GM23338 (cell line): ENCODE measurements around the gene PRR14L.

Experiments
- CREB1 ChIP-seq: fragments of 250-450 bp; sonication (Bioruptor Pico); IDR thresholded peaks from 2 replicates; pipeline ENCODE4 v1.5.0; 2020; ENCODE audit warnings: low read depth, mild to moderate bottlenecking, moderate library complexity
- CTCF ChIP-seq, 2 experiments: fragments of 200-600 bp in 1 of 2; sonication (generic) in 1 of 2; conservative IDR thresholded peaks; 2 replicates each; pipeline versions ENCODE4 v1.5.1 to v1.6.1; 2016 to 2017; ENCODE audit warnings: antibody characterized with exemption in 2 of 2, low read depth in 2 of 2, mild to moderate bottlenecking in 2 of 2, moderate library complexity in 1 of 2
- ETS1 ChIP-seq: IDR thresholded peaks from 2 replicates; pipeline ENCODE4 v1.6.1; 2016; ENCODE audit warnings: antibody characterized with exemption
- EZH2 ChIP-seq: fragments of 200-600 bp; sonication (generic); IDR thresholded peaks from one replicate; pipeline ENCODE4 v1.8.0; 2017; ENCODE audit warnings: antibody characterized with exemption, mild to moderate bottlenecking, low read depth; ENCODE audit not compliant: unreplicated experiment
- EZH2phosphoT487 ChIP-seq: fragments of 200-600 bp; sonication (generic); IDR thresholded peaks from one replicate; pipeline ENCODE4 v1.8.1; 2018; ENCODE audit warnings: antibody characterized with exemption; ENCODE audit not compliant: unreplicated experiment
- JUNB ChIP-seq: IDR thresholded peaks from one replicate; pipeline ENCODE4 v1.6.1; 2016; ENCODE audit warnings: antibody characterized with exemption; ENCODE audit not compliant: unreplicated experiment
- NANOG ChIP-seq: IDR thresholded peaks from 2 replicates; pipeline ENCODE4 v1.6.1; 2016; ENCODE audit warnings: antibody characterized with exemption, borderline replicate concordance
- POLR2AphosphoS5 ChIP-seq: IDR thresholded peaks from 2 replicates; pipeline ENCODE4 v1.6.1; 2016; ENCODE audit warnings: antibody characterized with exemption, low read depth
- REST ChIP-seq: IDR thresholded peaks from one replicate; pipeline ENCODE4 v1.6.1; 2018; ENCODE audit warnings: antibody characterized with exemption; ENCODE audit not compliant: unreplicated experiment
- STAT1 ChIP-seq: IDR thresholded peaks from one replicate; pipeline ENCODE4 v1.6.1; 2016; ENCODE audit warnings: antibody characterized with exemption; ENCODE audit not compliant: unreplicated experiment
- ZNF114 ChIP-seq: fragments of 250-450 bp; sonication (Bioruptor Pico); IDR thresholded peaks from 2 replicates; pipeline ENCODE4 v1.5.0; 2020; ENCODE audit warnings: mild to moderate bottlenecking, moderate library complexity
- ZNF331 ChIP-seq: fragments of 250-450 bp; sonication (Bioruptor Pico); IDR thresholded peaks from 2 replicates; pipeline ENCODE4 v1.5.0; 2020; ENCODE audit warnings: low read depth, mild to moderate bottlenecking, moderate library complexity
- ZNF462 ChIP-seq: fragments of 250-450 bp; sonication (Bioruptor Pico); IDR thresholded peaks from 2 replicates; pipeline ENCODE4 v1.5.0; 2020; ENCODE audit warnings: mild to moderate bottlenecking, moderate library complexity

DNA sequence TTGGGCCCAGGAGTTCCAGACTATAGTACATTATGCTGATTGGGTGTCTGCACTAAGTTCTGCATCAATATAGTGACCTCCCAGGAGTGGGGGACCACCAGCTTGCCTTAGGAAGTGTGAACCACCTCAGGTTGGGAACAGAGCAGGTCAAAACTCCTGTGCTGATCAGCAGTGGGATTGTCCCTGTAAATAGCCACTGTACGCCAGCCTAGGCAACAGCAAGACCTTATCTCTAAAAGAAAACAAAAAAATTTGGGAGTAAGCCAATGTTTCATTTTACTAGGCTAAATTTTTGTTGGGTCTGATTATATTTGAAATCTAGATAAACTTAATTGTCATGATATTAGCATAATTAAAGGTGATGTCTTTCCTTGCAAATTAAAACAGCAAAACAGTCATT lies 7.3 kb upstream of the PRR14L start:
- no peak for TF ChIP-seq REST
- TF ChIP-seq CTCF (conservative IDR thresholded peaks at IDR 0.05; ENCODE audit: low read depth in 2 of 2), result no peak
- no peak for TF ChIP-seq EZH2
- TF ChIP-seq CREB1, result no peak
- no peak for TF ChIP-seq POLR2AphosphoS5
- TF ChIP-seq JUNB, result no peak
- TF ChIP-seq EZH2phosphoT487, result no peak
- no peak for TF ChIP-seq ETS1
- TF ChIP-seq ZNF114 (CRISPR knock-in tag), result no peak
- no peak for TF ChIP-seq ZNF462
- no peak for TF ChIP-seq NANOG
- TF ChIP-seq STAT1, result no peak
- TF ChIP-seq ZNF331 (CRISPR knock-in tag), result no peak
